GM12878 (cell line): ENCODE measurements around the gene MAD2L1BP.
A peak's percentile ranks its signal among the peaks of the same experiment; 100 is the strongest.

ENCODE experiments used
- CEBPB ChIP-seq, 2 experiments: fragments of 150-350 bp in 1 of 2; IDR thresholded peaks; 2 replicates each; pipeline ENCODE4 v1.6.1; 2012 to 2014; ENCODE audit warnings: low read depth in 2 of 2, low read length in 2 of 2, borderline replicate concordance in 1 of 2, inconsistent platforms in 1 of 2
- EZH2 ChIP-seq: IDR thresholded peaks from 2 replicates; pipeline ENCODE4 v1.6.1; 2012; ENCODE audit warnings: low read depth, mild to moderate bottlenecking, control low read depth, inconsistent platforms, low read length, borderline replicate concordance; ENCODE audit not compliant: control insufficient read depth
- RELA ChIP-seq: fragments of 450-650 bp; IDR thresholded peaks from 2 replicates; pipeline ENCODE4 v1.8.0; 2014; ENCODE audit warnings: borderline replicate concordance; ENCODE audit not compliant: partially characterized antibody
- ZNF24 ChIP-seq: fragments of 450-650 bp; IDR thresholded peaks from 2 replicates; pipeline ENCODE4 v1.6.1; 2017; ENCODE audit warnings: antibody characterized with exemption, mild to moderate bottlenecking
- TF ChIP-seq, protein P1 (sequence below): fragments of 450-650 bp; IDR thresholded peaks from 2 replicates; pipeline ENCODE4 v1.6.1; 2016; ENCODE audit warnings: mild to moderate bottlenecking, moderate library complexity, borderline replicate concordance
- TF ChIP-seq, protein P2 (sequence below): fragments of 450-650 bp; IDR thresholded peaks from 2 replicates; pipeline ENCODE4 v1.6.1; 2017; ENCODE audit warnings: mild to moderate bottlenecking, moderate library complexity
- TF ChIP-seq, protein P3 (sequence below), 3 experiments: IDR thresholded peaks in 2 of 3; conservative IDR thresholded peaks in 1 of 3; 2 replicates each; pipeline ENCODE4 v1.5.1; 2011; ENCODE audit warnings: low read depth in 3 of 3, low read length in 3 of 3, mild to moderate bottlenecking in 3 of 3, control low read depth in 2 of 3, moderate library complexity in 2 of 3, inconsistent platforms in 1 of 3, mixed read lengths in 1 of 3; ENCODE audit not compliant: control insufficient read depth in 2 of 3, insufficient read depth in 1 of 3; ENCODE audit errors: extremely low read depth in 1 of 3

DNA sequence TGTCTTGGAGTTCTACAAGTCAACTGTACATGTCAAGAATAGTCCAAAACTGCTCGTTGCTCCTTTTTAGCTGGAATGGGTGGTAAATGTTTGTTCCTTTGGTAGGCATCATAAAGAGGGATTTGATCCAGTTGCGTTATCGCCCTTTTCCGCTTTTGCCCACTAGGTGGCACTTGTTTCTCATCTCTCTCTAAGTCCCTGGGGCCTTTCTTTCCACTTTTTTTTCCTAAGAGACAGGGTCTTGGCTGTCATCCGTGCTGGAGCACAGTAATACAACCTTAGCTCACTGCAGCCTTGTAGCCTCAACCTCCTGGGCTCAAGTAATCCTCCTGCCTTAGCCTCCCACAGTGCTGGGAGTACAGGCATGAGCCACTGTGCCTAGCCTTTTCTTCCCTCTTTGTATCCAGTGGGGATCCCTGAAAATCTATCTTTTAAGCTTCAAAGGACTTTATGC is 27.3 kb upstream of the MAD2L1BP start:
- TF ChIP-seq, protein P1, sequence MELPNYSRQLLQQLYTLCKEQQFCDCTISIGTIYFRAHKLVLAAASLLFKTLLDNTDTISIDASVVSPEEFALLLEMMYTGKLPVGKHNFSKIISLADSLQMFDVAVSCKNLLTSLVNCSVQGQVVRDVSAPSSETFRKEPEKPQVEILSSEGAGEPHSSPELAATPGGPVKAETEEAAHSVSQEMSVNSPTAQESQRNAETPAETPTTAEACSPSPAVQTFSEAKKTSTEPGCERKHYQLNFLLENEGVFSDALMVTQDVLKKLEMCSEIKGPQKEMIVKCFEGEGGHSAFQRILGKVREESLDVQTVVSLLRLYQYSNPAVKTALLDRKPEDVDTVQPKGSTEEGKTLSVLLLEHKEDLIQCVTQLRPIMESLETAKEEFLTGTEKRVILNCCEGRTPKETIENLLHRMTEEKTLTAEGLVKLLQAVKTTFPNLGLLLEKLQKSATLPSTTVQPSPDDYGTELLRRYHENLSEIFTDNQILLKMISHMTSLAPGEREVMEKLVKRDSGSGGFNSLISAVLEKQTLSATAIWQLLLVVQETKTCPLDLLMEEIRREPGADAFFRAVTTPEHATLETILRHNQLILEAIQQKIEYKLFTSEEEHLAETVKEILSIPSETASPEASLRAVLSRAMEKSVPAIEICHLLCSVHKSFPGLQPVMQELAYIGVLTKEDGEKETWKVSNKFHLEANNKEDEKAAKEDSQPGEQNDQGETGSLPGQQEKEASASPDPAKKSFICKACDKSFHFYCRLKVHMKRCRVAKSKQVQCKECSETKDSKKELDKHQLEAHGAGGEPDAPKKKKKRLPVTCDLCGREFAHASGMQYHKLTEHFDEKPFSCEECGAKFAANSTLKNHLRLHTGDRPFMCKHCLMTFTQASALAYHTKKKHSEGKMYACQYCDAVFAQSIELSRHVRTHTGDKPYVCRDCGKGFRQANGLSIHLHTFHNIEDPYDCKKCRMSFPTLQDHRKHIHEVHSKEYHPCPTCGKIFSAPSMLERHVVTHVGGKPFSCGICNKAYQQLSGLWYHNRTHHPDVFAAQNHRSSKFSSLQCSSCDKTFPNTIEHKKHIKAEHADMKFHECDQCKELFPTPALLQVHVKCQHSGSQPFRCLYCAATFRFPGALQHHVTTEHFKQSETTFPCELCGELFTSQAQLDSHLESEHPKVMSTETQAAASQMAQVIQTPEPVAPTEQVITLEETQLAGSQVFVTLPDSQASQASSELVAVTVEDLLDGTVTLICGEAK = no peak
- TF ChIP-seq, protein P2, sequence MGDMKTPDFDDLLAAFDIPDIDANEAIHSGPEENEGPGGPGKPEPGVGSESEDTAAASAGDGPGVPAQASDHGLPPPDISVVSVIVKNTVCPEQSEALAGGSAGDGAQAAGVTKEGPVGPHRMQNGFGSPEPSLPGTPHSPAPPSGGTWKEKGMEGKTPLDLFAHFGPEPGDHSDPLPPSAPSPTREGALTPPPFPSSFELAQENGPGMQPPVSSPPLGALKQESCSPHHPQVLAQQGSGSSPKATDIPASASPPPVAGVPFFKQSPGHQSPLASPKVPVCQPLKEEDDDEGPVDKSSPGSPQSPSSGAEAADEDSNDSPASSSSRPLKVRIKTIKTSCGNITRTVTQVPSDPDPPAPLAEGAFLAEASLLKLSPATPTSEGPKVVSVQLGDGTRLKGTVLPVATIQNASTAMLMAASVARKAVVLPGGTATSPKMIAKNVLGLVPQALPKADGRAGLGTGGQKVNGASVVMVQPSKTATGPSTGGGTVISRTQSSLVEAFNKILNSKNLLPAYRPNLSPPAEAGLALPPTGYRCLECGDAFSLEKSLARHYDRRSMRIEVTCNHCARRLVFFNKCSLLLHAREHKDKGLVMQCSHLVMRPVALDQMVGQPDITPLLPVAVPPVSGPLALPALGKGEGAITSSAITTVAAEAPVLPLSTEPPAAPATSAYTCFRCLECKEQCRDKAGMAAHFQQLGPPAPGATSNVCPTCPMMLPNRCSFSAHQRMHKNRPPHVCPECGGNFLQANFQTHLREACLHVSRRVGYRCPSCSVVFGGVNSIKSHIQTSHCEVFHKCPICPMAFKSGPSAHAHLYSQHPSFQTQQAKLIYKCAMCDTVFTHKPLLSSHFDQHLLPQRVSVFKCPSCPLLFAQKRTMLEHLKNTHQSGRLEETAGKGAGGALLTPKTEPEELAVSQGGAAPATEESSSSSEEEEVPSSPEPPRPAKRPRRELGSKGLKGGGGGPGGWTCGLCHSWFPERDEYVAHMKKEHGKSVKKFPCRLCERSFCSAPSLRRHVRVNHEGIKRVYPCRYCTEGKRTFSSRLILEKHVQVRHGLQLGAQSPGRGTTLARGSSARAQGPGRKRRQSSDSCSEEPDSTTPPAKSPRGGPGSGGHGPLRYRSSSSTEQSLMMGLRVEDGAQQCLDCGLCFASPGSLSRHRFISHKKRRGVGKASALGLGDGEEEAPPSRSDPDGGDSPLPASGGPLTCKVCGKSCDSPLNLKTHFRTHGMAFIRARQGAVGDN = no peak
- TF ChIP-seq EZH2 (no peak), ZNF24 (no peak), RELA (no peak), CEBPB (IDR thresholded peaks at IDR 0.05; ENCODE audit: borderline replicate concordance in 1 of 2, low read depth in 2 of 2, low read length in 2 of 2) (no peak)
- TF ChIP-seq, protein P3, sequence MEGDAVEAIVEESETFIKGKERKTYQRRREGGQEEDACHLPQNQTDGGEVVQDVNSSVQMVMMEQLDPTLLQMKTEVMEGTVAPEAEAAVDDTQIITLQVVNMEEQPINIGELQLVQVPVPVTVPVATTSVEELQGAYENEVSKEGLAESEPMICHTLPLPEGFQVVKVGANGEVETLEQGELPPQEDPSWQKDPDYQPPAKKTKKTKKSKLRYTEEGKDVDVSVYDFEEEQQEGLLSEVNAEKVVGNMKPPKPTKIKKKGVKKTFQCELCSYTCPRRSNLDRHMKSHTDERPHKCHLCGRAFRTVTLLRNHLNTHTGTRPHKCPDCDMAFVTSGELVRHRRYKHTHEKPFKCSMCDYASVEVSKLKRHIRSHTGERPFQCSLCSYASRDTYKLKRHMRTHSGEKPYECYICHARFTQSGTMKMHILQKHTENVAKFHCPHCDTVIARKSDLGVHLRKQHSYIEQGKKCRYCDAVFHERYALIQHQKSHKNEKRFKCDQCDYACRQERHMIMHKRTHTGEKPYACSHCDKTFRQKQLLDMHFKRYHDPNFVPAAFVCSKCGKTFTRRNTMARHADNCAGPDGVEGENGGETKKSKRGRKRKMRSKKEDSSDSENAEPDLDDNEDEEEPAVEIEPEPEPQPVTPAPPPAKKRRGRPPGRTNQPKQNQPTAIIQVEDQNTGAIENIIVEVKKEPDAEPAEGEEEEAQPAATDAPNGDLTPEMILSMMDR (IDR thresholded peaks at IDR 0.05 in 2 of 3, conservative IDR thresholded peaks at IDR 0.05 in 1 of 3; ENCODE audit: control insufficient read depth in 2 of 3, extremely low read depth in 1 of 3, insufficient read depth in 1 of 3, low read depth in 3 of 3, low read length in 3 of 3) = peak; percentile 74 to 84 (median 78)
